GM19035 (cell line): ENCODE measurements around the gene CCR3.
A peak's percentile ranks its signal among the peaks of the same experiment; 100 is the strongest.

Experiments
- ATAC-seq: cut with Tn5 transposase; IDR thresholded peaks from one replicate; pipeline ENCODE4 v1.9.1; 2021; ENCODE audit not compliant: unreplicated experiment

Gene CCR3

GRCh38 chr3:46293991-46294833 lies 52.0 kb downstream of the CCR3 start:
- ATAC-seq: no peak

GRCh38 chr3:46296826-46297225 lies 54.6 kb downstream of the CCR3 start:
- ATAC-seq: no peak

GRCh38 chr3:46297658-46298423 lies 55.6 kb downstream of the CCR3 start:
- no peak for ATAC-seq

GRCh38 chr3:46298871-46299607 lies 56.8 kb downstream of the CCR3 start:
- ATAC-seq: peak; percentile 53

- ATAC-seq: peak; percentile 11
These were observed 57.6 kb downstream of the CCR3 start for GRCh38 chr3:46299608-46300460.

- no peak for ATAC-seq
These were observed 58.2 kb downstream of the CCR3 start for GRCh38 chr3:46300461-46300789.

GRCh38 chr3:46301122-46301835 lies 59.0 kb downstream of the CCR3 start:
- no peak for ATAC-seq

GRCh38 chr3:46303240-46303639 lies 61.0 kb downstream of the CCR3 start:
- ATAC-seq: no peak

GRCh38 chr3:46304739-46305138 lies 62.5 kb downstream of the CCR3 start:
- no peak for ATAC-seq

- ATAC-seq: no peak
These were observed 70.7 kb downstream of the CCR3 start for GRCh38 chr3:46312991-46313390.

GRCh38 chr3:46314517-46314916 lies 72.3 kb downstream of the CCR3 start:
- ATAC-seq: peak; percentile 62

- no peak for ATAC-seq
These were observed 73.9 kb downstream of the CCR3 start for GRCh38 chr3:46316206-46316605.
